Keratinocyte (primary cell): ENCODE measurements around the gene EGFR.

Source experiments
- EZH2 ChIP-seq: IDR thresholded peaks from one replicate; pipeline ENCODE4 v1.6.1; 2012; ENCODE audit warnings: inconsistent platforms, mild to moderate bottlenecking, low read length, moderate library complexity
- TF ChIP-seq, protein P1 (sequence below), 3 experiments: IDR thresholded peaks in 1 of 3; conservative IDR thresholded peaks in 1 of 3; optimal IDR thresholded peaks in 1 of 3; 2 replicates in 2 of 3; 3 replicates in 1 of 3; pipeline versions ENCODE3 to v1.5.1; 2011; ENCODE audit warnings: low read length in 3 of 3, mild to moderate bottlenecking in 3 of 3, moderate library complexity in 2 of 3, control low read depth in 1 of 3, inconsistent platforms in 1 of 3; ENCODE audit not compliant: insufficient read depth in 2 of 3; ENCODE audit errors: extremely low read depth in 1 of 3

DNA sequence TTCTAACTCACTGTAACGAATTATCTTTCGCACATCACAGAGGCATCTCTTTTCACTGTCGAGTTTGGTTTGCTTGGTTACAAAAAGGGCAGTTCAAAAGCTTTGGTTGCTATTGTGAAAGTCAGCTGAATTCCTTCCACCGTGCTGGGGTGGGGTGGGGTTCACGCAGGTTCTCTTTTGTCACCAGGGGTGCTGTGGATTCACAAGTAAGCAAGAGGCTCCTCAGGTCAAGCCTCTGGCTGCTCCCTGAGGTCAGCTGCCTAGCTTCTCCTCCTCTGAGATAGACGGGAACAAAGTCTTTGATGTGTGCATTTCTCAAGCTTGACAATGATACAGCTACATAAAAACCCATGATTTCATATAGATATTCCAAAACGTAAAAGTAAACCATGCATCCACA, 47.7 kb downstream of the EGFR start:
- TF ChIP-seq, protein P1, sequence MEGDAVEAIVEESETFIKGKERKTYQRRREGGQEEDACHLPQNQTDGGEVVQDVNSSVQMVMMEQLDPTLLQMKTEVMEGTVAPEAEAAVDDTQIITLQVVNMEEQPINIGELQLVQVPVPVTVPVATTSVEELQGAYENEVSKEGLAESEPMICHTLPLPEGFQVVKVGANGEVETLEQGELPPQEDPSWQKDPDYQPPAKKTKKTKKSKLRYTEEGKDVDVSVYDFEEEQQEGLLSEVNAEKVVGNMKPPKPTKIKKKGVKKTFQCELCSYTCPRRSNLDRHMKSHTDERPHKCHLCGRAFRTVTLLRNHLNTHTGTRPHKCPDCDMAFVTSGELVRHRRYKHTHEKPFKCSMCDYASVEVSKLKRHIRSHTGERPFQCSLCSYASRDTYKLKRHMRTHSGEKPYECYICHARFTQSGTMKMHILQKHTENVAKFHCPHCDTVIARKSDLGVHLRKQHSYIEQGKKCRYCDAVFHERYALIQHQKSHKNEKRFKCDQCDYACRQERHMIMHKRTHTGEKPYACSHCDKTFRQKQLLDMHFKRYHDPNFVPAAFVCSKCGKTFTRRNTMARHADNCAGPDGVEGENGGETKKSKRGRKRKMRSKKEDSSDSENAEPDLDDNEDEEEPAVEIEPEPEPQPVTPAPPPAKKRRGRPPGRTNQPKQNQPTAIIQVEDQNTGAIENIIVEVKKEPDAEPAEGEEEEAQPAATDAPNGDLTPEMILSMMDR (optimal IDR thresholded peaks at IDR 0.05 in 1 of 3, IDR thresholded peaks at IDR 0.05 in 1 of 3, conservative IDR thresholded peaks at IDR 0.05 in 1 of 3; ENCODE audit: extremely low read depth in 1 of 3, insufficient read depth in 2 of 3, low read length in 3 of 3): no peak
- TF ChIP-seq EZH2: no peak
